Measurements from ENCODE around the gene DLGAP4. TPM values are rescaled to one million over a fixed set of nuclear protein-coding genes. Genes with fewer than 3 reads are reported as not detected.

Gene DLGAP4
- total and polyA plus RNA-seq, 9 of the 15 experiments (the other 6 are each of a cell fraction or from before 2014, with no cell fraction given) = 0.31 to 34.1 (median 4.5) TPM

DNA sequence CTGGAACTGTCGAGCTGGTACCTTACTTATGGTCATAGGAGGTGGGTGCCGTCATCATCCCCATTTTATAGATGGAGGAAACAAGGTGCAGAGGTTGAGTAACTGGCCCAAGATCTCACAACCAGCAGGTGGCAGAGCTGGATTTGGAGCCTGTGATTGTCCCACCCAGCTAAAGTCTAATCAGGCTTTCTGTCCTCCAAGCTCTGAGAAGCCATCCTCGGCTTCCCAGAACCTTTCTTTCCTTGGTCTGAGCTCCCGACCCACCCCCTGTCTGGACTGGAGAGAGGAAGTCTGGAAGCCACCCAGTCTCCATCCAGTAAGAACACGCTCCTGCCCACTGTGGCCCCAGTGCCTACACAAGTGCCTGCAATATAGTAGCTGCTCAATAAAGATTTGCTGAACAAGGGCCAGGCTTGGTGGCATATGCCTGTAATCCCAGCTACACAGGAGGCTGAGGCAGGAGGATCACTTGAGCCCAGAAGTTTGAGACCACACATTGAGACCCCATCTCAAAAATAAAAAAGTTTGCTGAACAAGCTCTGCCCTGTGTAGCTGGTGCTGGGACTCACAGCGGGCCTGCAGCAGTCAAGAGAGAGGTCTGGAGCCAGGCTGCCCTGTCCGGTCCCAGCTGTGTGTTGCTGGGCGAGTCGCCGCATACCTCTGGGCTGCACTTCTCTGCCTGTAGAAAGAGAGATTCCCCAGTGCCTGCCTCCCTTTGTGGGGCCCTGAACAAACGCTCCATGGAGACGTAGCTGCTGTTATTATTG, 32.5 kb upstream of the DLGAP4 start (continued):
- TF ChIP-seq SREBF2 (CRISPR knock-in tag; IDR thresholded peaks at IDR 0.05) (no peak), TRIM28 (IDR thresholded peaks at IDR 0.05) (no peak), MCM2 (IDR thresholded peaks at IDR 0.05; ENCODE audit: low read depth) (no peak), POU5F1 (IDR thresholded peaks at IDR 0.05; ENCODE audit: borderline replicate concordance, low read depth, low read length, partially characterized antibody) (no peak), SMC3 (conservative IDR thresholded peaks at IDR 0.05; ENCODE audit: insufficient read depth, low read depth, low read length) (0 out of 2 replicates have a peak, but pooled peaks have one; percentile 23), FOXP1 (CRISPR knock-in tag; IDR thresholded peaks at IDR 0.05) (no peak), ZNF551 (CRISPR knock-in tag; IDR thresholded peaks at IDR 0.05) (no peak), ZNF785 (CRISPR knock-in tag; IDR thresholded peaks at IDR 0.05) (no peak), ADNP (tag; IDR thresholded peaks at IDR 0.05) (0 out of 2 replicates have a peak, but pooled peaks have one; percentile 19), SUPT5H (IDR thresholded peaks at IDR 0.05) (no peak), THRAP3 (IDR thresholded peaks at IDR 0.05; ENCODE audit: borderline replicate concordance) (no peak), SP1 (CRISPR knock-in tag; IDR thresholded peaks at IDR 0.05) (no peak), CEBPB (tag; IDR thresholded peaks at IDR 0.05) (peak; percentile 64), ZZZ3 (IDR thresholded peaks at IDR 0.05) (no peak), SNRNP70 (optimal IDR thresholded peaks at IDR 0.05; ENCODE audit: low read depth, low read length) (no peak), ARHGAP35 (IDR thresholded peaks at IDR 0.05; ENCODE audit: partially characterized antibody) (no peak)
- TF ChIP-seq, protein P1, sequence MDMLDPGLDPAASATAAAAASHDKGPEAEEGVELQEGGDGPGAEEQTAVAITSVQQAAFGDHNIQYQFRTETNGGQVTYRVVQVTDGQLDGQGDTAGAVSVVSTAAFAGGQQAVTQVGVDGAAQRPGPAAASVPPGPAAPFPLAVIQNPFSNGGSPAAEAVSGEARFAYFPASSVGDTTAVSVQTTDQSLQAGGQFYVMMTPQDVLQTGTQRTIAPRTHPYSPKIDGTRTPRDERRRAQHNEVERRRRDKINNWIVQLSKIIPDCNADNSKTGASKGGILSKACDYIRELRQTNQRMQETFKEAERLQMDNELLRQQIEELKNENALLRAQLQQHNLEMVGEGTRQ (CRISPR knock-in tag; IDR thresholded peaks at IDR 0.05) = no peak
- TF ChIP-seq, protein P2, sequence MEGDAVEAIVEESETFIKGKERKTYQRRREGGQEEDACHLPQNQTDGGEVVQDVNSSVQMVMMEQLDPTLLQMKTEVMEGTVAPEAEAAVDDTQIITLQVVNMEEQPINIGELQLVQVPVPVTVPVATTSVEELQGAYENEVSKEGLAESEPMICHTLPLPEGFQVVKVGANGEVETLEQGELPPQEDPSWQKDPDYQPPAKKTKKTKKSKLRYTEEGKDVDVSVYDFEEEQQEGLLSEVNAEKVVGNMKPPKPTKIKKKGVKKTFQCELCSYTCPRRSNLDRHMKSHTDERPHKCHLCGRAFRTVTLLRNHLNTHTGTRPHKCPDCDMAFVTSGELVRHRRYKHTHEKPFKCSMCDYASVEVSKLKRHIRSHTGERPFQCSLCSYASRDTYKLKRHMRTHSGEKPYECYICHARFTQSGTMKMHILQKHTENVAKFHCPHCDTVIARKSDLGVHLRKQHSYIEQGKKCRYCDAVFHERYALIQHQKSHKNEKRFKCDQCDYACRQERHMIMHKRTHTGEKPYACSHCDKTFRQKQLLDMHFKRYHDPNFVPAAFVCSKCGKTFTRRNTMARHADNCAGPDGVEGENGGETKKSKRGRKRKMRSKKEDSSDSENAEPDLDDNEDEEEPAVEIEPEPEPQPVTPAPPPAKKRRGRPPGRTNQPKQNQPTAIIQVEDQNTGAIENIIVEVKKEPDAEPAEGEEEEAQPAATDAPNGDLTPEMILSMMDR (IDR thresholded peaks at IDR 0.05 in 2 of 3, conservative IDR thresholded peaks at IDR 0.05 in 1 of 3; ENCODE audit: insufficient read depth in 2 of 3, low read depth in 1 of 3, low read length in 3 of 3) = peak; percentile 44 to 49 (median 46); a peak in 5 of 6 replicates

All from K562 (cell line).